Panc1 (cell line): Measurements from ENCODE around the gene KCNQ2. TPM values are rescaled to one million over a fixed set of nuclear protein-coding genes. Genes with fewer than 3 reads are reported as not detected.

Source experiments
- ATAC-seq: fragments of 200-7000 bp; cut with Tn5 transposase; 2 replicates; pipeline ENCODE4 v1.9.1; 2020; ENCODE audit warnings: mild to moderate bottlenecking, moderate library complexity
- BruUV-seq: library from RNA; stranded (reverse); fragments of 400-500 nt; replicated peaks from 2 replicates; lab custom pipeline; 2021; lab: Mats Ljungman, UMichigan
- CTCF ChIA-PET: fragments of 300-600 bp; sonication (Branson Sonifier 250); formaldehyde crosslinking; loops from one replicate; lab custom pipeline; 2022; ENCODE audit warnings: antibody characterized with exemption; lab: Charles Lee
- POLR2A ChIA-PET: fragments of 300-600 bp; sonication (Branson Sonifier 250); formaldehyde crosslinking; loops from one replicate; lab custom pipeline; 2022; ENCODE audit warnings: antibody characterized with exemption; lab: Charles Lee
- DNase-seq: peaks from one replicate; pipeline ENCODE4 v3.0.0-alpha.2; 2010; ENCODE audit warnings: low read depth, low spot score
- H3K27ac ChIP-seq: 2 replicates; pipeline ENCODE4 v1.5.1; 2011; ENCODE audit warnings: mild to moderate bottlenecking, low read length, inconsistent platforms
- H3K27me3 ChIP-seq: fragments of 200-500 bp; sonication (Bioruptor generic); 2 replicates; pipeline ENCODE4 v1.6.0; 2014; ENCODE audit warnings: low read length, inconsistent platforms; ENCODE audit not compliant: control insufficient read depth, insufficient read depth
- H3K36me3 ChIP-seq: fragments of 200-500 bp; sonication (Bioruptor generic); 2 replicates; pipeline ENCODE4 v1.5.1; 2014; ENCODE audit warnings: inconsistent platforms, mild to moderate bottlenecking, low read length, moderate library complexity; ENCODE audit not compliant: control insufficient read depth, insufficient read depth
- H3K4me1 ChIP-seq: 2 replicates; pipeline ENCODE4 v1.5.1; 2011; ENCODE audit warnings: inconsistent platforms, mild to moderate bottlenecking, low read length, moderate library complexity; ENCODE audit not compliant: control insufficient read depth, insufficient read depth
- H3K4me3 ChIP-seq, 2 experiments: 2 replicates each; pipeline ENCODE4 v1.5.1; 2011 to 2012; ENCODE audit warnings: low read depth in 2 of 2, low read length in 2 of 2, mild to moderate bottlenecking in 2 of 2, inconsistent platforms in 1 of 2, moderate library complexity in 1 of 2
- H3K9me3 ChIP-seq: fragments of 200-500 bp; sonication (Bioruptor generic); 2 replicates; pipeline ENCODE4 v1.5.1; 2014; ENCODE audit warnings: low read depth, mild to moderate bottlenecking, inconsistent platforms, low read length, moderate library complexity; ENCODE audit not compliant: control insufficient read depth, insufficient read depth
- POLR2AphosphoS5 ChIP-seq: IDR thresholded peaks from 2 replicates; pipeline ENCODE4 v1.6.1; 2012; ENCODE audit warnings: mild to moderate bottlenecking, low read depth, low read length, moderate library complexity
- SIN3A ChIP-seq: IDR thresholded peaks from 2 replicates; pipeline ENCODE4 v1.6.1; 2012; ENCODE audit warnings: low read depth, mild to moderate bottlenecking, low read length, moderate library complexity, borderline replicate concordance; ENCODE audit not compliant: insufficient read depth
- TCF7L2 ChIP-seq: IDR thresholded peaks from 2 replicates; pipeline ENCODE4 v1.6.1; 2011; ENCODE audit warnings: mild to moderate bottlenecking, low read depth, low read length, inconsistent platforms
- in situ Hi-C: cut with HindIII; loops from 2 replicates; pipeline ENCODE4 v1.10.0; 2016; ENCODE audit warnings: low sequenced_read_pairs, low pct_unique_long_range_greater_than_20kb
- intact Hi-C: fragments of 100-400 bp; cut with micrococcal nuclease; formaldehyde crosslinking; loops from one replicate; pipeline ENCODE4 v1.10.0; 2022; ENCODE audit not compliant: unreplicated experiment
- total RNA-seq: library from RNA; stranded (reverse); gene quantifications from one replicate; pipeline ENCODE4 v1.2.1, GENCODE V29; 2021; ENCODE audit not compliant: unreplicated experiment
- TF ChIP-seq, protein P1 (sequence below): fragments of 450-650 bp; IDR thresholded peaks from 2 replicates; pipeline ENCODE4 v1.5.1; 2017; ENCODE audit warnings: mild to moderate bottlenecking
- TF ChIP-seq, protein P2 (sequence below), 2 experiments: IDR thresholded peaks; 2 replicates each; pipeline ENCODE4 v1.6.1; 2011 to 2012; ENCODE audit warnings: low read depth in 2 of 2, control low read depth in 1 of 2, low read length in 1 of 2, mild to moderate bottlenecking in 1 of 2, moderate library complexity in 1 of 2; ENCODE audit not compliant: insufficient read depth in 1 of 2

Gene KCNQ2
- total RNA-seq, 1 experiment from 2014 or later, result 19.4 TPM

DNA sequence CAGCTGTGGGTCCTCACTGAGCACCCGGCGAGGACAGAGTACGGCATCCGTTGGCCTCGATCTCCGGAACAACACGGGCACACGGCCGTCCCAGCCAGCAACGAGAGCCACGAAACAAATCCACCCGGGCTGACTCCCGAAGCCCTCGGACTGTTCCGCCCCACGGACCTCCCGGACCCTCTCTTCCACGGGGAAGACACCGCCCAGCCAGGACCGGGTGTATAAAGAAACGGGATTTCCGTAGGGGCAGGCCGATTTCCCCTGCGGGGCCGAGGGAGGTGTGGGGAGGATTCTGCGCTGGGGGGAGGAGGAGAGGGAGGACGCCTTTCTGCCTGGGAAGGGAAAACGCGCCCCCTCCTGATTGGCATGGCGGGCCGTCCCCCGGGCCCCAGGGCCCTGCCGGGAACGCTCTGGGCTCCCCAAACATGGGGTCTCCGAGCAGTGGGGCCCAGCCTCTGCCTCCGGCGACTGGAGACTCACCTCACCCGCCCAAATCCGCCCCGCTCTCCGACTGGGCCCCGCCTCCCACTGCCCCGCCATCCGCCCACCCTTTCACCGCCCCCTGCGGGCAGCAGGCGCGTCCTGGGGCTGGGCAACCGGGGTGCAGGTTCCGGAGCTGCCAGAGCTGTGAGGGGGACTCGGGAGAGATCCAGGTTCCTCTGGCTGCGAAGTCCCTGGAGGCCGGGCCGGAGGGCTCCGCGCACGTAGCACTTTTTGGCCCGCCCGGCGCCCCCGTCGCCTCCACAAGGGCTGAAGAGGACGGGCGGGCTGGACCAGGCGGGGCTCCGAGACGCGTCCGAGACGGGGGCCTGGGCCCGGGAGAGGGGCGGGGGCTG, 47.4 kb upstream of the KCNQ2 start:
- no TSS peak for BruUV-seq
- Histone ChIP-seq H3K9me3 (no peaks in the 10 kb centered on the region), H3K36me3 (peaks cover 4% of the 10 kb centered on the region; the same call in 1 of the 2 replicates), H3K4me3 (peak overlapping the region; percentile 78 to 79), H3K27me3 (no peaks in the 10 kb centered on the region), H3K4me1 (peaks cover 7% of the 10 kb centered on the region), H3K27ac (peak overlapping the region; percentile 80)
- ATAC-seq, result peak; percentile 84
- ChIA-PET POLR2A (interaction anchor here (0.6 to 1.9 kb wide), 2 partner anchors 18 to 455 kb away, joined by 5 to 12 read pairs; partner anchors contain the start of gene PTK6), CTCF (interaction anchor here (1.5 kb wide), 1 partner anchor 18 kb away, joined by 10 read pairs; the partner anchor contains the start of gene PTK6)
- in situ Hi-C loops (no loop called here), intact Hi-C loops (no loop called here)
- DNase-seq, result no peak
- TF ChIP-seq, protein P1, sequence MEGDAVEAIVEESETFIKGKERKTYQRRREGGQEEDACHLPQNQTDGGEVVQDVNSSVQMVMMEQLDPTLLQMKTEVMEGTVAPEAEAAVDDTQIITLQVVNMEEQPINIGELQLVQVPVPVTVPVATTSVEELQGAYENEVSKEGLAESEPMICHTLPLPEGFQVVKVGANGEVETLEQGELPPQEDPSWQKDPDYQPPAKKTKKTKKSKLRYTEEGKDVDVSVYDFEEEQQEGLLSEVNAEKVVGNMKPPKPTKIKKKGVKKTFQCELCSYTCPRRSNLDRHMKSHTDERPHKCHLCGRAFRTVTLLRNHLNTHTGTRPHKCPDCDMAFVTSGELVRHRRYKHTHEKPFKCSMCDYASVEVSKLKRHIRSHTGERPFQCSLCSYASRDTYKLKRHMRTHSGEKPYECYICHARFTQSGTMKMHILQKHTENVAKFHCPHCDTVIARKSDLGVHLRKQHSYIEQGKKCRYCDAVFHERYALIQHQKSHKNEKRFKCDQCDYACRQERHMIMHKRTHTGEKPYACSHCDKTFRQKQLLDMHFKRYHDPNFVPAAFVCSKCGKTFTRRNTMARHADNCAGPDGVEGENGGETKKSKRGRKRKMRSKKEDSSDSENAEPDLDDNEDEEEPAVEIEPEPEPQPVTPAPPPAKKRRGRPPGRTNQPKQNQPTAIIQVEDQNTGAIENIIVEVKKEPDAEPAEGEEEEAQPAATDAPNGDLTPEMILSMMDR, result peak; percentile 16; the same call in 1 of the 2 replicates
- TF ChIP-seq POLR2AphosphoS5, result no peak

DNA sequence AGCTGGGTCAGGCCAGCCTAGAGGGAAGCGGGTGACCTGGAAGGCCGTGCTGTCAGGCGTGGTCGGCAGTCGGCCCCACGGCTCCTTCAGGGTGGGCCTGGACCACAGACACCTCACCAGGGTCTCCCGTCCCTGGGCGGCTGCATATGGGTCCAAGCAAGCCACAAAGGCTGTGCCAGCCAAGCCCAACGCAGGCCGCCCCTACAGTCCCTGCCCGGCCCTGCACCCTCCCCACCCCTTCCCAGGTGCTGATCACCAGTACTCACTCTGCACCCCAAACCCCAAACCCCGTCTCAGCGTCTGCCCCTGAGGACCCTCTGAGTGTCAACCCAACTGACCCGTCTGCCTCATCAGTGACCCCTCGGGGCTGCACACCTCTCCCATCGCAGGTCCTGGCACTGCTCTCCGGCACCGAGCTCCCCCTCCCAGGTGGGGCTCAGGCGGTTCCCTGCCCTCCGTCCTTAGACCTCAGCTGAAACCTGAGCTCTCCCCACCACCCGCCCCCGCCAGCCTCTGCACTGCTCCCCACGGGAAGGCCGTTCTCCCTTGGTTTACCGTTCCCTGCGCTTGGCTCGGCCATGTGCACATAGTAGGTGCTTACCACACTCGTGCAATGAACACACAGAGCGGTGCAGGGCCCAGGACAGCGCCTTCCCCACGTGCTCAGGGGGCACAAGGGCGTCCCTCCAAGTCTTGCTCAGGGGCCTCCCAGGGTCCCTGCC, 46.7 kb upstream of the KCNQ2 start:
- in situ Hi-C loops, result no loop called here
- TF ChIP-seq POLR2AphosphoS5 (no peak), SIN3A (no peak), TCF7L2 (no peak)
- TF ChIP-seq, protein P1, result no peak
- TF ChIP-seq, protein P2, sequence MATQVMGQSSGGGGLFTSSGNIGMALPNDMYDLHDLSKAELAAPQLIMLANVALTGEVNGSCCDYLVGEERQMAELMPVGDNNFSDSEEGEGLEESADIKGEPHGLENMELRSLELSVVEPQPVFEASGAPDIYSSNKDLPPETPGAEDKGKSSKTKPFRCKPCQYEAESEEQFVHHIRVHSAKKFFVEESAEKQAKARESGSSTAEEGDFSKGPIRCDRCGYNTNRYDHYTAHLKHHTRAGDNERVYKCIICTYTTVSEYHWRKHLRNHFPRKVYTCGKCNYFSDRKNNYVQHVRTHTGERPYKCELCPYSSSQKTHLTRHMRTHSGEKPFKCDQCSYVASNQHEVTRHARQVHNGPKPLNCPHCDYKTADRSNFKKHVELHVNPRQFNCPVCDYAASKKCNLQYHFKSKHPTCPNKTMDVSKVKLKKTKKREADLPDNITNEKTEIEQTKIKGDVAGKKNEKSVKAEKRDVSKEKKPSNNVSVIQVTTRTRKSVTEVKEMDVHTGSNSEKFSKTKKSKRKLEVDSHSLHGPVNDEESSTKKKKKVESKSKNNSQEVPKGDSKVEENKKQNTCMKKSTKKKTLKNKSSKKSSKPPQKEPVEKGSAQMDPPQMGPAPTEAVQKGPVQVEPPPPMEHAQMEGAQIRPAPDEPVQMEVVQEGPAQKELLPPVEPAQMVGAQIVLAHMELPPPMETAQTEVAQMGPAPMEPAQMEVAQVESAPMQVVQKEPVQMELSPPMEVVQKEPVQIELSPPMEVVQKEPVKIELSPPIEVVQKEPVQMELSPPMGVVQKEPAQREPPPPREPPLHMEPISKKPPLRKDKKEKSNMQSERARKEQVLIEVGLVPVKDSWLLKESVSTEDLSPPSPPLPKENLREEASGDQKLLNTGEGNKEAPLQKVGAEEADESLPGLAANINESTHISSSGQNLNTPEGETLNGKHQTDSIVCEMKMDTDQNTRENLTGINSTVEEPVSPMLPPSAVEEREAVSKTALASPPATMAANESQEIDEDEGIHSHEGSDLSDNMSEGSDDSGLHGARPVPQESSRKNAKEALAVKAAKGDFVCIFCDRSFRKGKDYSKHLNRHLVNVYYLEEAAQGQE (IDR thresholded peaks at IDR 0.05; ENCODE audit: insufficient read depth in 1 of 2, low read depth in 2 of 2, low read length in 1 of 2), result no peak
- no peaks in the 10 kb centered on the region for H3K27me3 ChIP-seq
- peak overlapping the region; percentile 78 to 79 for H3K4me3 ChIP-seq
- H3K36me3 ChIP-seq, result peaks cover 4% of the 10 kb centered on the region; the same call in 1 of the 2 replicates
- POLR2A ChIA-PET, result no interaction called here
- no peaks in the 10 kb centered on the region for H3K9me3 ChIP-seq
- CTCF ChIA-PET, result no interaction called here
- intact Hi-C loops, result no loop called here
- ATAC-seq, result no peak
- DNase-seq, result no peak
- peaks cover 7% of the 10 kb centered on the region for H3K4me1 ChIP-seq
- no TSS peak for BruUV-seq
- H3K27ac ChIP-seq, result peak overlapping the region; percentile 80
